Activated naive CD4-positive, alpha-beta T cell treated with Interleukin-2 at 50 U/mL for 16 hours (primary cell): Measurements from ENCODE around the gene ADAM8.

Experiments
- DNase-seq: peaks from one replicate; pipeline ENCODE4 v3.0.0-alpha.2; 2020

The ADAM8 gene

DNA sequence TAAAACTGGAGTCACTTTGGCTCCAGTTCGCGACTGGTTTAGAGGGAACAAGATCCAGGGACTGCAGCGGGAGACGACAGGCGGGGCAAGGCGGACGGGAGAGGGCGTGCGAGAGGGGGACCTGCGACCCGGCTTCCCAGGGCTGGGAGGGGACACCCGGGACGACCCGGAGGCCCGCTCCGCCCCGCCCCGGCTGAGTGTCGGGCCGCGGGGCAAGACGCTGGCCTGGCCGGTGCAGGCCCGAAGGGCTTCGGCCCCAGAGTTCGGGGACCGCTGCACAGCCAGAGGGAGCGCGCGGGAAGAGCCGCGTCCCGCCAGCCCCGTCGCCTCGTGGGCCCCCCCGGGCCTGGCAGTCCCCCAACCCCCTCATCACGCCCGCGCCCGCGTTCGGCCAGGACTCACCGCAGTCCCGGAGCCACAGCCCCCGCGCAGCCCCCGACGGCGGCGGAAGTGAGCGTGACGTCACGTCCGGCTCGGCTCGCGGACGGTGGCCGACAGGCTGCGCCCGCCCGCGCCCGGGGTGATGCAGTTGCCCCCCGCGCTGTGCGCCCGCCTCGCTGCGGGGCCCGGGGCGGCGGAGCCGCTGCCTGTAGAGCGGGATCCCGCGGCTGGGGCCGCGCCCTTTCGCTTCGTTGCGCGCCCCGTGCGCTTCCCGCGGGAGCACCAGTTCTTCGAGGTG, 31.9 kb upstream of the ADAM8 start, which contains the start of the genes TUBGCP2 and ZNF511:
TUBGCP2 (minus strand) TSS at position 452 of the 679 bp plus-strand sequence. CDS start 5,931 bp downstream, outside the sequence.
ZNF511 (plus strand) TSS at position 494 of the 679 bp plus-strand sequence; CDS start at position 524, 30 bp downstream.
- peak; percentile 92 for DNase-seq

DNA sequence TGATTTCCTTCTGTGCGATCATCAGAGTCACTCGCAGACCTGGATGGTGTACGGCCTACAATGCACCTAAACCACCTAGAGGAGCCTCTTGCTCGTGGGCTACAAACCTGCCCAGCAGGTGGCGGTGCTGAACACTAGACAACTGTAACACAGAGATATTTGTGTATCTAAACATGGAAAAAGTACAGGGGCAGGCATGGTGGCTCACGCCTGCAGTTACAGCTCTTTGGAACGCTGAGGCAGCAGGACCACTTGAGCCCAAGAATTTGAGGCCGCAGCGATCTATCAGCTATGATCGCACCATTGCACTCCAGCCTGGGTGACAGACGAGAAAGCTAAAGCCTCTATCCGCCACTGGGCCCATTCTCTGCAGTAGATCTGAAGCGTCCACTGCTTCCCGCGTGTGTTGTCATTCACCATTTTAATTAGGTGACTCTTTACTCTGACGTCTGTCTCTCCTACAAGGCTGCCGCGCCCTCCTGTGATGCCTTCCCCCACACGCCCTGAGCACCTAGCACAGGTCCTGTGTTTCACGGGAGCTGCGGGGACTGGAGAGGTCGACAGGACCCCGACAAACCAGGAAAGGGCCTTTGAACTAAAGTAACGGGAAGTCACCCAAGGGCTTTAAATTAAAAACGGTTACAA, 31.2 kb upstream of the ADAM8 start:
- peak; percentile 89 for DNase-seq

DNA sequence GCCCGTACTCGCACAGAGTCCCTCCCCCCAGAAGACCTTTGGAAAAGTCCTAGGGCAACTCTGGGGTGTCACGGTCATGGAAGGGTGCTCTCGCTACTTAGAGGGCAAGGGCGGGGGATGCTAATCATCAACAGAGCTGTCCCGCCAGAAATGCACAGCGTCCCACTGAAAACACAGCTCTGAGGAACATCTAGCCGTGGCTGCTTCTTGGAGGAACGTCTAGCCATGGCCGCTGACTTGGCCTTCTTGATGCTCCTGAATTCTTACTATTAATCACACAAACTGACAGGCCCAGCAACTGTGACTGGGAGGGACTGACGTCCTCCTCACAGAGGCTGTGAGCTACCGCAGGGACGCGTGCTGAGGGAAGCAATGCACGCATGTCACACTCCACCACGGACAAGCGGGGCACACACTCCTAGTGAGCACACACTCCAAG, 30.3 kb upstream of the ADAM8 start:
- DNase-seq: no peak

DNA sequence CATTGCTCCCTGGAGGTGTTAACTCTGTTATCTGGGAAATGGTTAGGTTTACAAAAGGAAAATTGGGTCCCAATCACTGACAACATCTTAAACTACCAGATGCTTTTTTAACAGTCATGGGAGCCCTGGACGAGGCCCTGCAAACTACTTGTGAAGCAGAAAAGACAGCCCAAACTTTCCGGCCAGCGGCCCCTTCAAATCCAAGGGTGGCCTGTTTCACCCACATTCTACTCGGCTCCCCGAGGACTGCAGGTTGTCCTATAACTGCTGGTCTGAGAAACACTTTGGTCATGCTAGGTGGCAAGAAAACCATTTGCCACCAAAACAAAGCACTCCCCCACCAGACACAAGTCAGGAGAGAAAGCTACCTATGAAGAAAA, 29.4 kb upstream of the ADAM8 start:
- no peak for DNase-seq

DNA sequence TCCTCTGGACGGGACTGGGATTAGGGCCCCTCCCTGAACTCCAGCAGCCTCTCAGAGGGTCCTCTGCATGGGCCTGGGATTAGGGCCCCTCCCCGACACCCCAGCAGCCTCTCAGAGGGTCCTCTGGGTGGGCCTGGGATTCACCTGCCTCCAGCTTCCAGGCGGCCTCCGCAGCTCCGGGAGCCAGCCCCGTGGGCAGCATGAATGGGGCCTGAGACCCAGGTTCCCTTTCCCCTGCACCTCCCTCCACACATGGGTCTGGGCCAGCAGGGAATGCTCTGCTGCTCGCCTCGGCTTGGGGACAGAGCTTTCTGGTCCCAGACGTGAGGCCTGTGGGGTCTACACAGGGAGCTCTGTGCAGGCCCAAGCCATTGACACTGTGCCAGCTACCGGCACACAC, 26.5 kb upstream of the ADAM8 start:
- DNase-seq: no peak

DNA sequence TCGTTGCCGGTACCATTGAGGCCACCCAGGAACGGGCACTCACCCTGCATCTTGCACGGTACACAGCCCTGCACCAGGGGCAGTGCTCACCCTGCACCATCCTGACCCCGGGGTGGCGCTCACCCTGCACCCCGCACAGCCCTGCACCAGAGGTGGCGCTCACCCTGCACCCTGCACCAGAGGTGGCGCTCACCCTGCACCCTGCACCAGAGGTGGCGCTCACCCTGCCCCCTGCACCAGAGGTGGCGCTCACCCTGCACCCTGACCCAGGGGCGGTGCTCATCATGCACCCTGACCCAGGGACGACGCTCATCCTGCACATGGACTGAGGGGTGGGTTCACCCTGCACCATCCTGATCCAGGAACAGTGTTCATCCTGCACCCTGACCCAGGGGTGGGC, 25.6 kb upstream of the ADAM8 start:
- DNase-seq: no peak

DNA sequence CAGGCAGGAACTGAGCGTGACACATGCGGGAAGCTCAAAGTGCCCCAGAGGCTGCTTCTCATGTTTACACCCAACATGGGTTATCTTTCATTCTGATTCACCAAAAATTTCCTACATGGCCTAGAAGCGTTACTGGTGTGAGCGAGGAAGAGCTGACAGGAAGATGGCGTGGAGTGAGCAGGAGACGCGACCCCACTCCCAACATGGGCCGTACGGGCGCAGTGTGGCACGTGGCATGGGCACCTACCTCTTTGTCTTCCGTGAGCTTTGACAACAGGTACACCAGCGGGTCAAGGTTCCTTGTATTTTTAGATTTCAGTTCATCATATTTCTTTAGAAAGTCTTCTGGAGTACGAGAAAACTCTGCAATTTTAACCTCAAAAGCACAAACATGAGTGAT, 23.1 kb upstream of the ADAM8 start:
- DNase-seq: no peak

DNA sequence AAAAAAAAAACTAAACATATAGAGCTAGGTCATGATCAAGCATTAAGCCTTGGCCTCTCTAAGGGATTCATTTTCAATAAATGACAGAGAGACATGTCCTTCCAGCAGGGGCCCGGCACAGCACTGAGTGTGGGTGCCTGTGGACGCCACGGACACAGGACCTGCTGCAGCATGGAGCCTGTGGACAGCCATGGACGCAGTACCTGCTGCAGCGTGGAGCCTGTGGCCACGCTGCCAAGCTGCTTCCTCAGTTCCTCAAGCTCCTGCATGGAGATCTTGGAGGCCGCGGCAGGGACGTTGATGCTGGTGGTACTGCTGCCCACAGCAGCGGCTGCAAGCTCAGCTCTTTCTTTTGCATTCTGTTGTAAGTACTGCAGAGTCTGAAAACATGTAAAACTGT, 22.6 kb upstream of the ADAM8 start:
- no peak for DNase-seq

DNA sequence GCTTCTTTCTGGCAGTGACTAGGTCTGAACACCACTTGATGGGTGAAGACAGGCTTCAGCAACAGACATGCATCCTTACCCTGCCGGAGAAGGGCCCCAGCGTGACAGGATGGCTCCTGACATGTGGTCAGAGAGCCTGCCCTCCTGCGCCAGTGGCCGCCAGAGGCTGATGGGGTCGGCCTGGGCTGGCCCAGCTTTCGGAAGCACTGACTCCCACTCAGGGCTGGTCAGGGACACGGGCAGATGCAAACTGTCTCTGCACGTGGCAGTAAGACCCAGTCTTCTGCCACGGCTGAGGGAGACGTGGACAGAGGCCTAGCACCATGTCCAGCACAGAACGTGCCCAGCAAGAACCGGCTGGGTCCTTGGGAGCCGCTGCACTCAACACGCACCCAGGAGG, 21.8 kb upstream of the ADAM8 start:
- DNase-seq: no peak

DNA sequence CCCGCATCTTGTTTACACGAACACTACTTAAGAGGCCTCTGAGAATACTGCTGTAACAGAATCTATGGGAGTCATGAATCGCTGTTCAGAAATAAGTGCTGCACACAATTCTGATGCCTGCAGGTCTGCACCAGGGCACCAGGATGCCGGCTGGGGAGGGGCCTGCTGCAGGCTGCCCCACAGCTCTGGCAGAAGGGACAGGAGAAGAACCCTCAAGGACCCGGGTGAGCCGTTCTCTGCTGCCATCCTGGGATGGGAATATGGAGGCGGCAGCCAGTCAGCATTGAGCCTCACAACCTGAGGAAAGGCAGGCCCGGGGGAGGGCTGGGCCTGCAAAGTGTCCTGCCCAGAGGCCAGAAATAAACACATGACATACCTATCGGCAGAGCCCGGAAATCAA, 20.8 kb upstream of the ADAM8 start:
- DNase-seq: no peak

DNA sequence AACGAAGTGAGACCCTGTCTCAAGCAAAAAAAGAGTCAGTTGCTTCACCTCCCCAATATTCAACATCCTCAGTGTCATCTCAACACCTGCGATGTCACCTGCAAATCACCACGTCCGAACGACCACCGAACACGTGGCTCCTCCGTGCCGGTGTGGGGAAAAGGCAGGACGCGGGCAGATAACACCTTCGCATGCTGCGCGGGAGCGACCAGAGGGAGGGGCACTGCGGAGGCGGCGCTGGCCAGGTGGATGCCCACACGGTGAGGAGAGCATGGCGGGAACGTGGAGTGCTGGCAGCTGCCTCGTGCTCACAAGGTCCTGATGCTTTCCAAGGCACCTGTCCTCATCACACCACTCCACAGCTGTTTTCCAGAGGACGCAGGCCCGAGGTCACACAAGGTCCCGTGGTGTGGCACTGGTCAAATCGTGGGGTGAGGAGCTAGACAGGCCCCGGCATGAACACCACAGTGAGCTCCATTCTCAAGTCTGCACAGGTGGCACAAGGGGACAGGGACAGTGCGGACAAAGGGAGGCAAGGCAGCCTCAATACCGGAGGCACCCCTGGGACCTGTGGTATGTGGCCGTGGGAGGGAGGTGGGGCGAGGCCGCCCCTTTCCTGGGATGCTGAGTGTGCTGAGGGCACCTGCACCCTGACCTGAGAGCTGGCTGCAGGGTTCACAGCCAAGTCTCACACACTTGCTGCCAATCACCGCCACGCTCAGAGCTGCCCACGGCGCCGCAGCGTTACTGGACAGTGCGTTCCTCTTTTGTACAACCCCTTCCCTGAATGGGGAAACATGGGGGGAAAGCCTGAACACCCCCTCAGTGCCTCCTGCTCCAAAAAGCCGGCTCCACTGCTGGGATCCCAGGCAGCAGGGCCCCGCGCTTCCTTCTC, 19.0 kb upstream of the ADAM8 start:
- DNase-seq: no peak

DNA sequence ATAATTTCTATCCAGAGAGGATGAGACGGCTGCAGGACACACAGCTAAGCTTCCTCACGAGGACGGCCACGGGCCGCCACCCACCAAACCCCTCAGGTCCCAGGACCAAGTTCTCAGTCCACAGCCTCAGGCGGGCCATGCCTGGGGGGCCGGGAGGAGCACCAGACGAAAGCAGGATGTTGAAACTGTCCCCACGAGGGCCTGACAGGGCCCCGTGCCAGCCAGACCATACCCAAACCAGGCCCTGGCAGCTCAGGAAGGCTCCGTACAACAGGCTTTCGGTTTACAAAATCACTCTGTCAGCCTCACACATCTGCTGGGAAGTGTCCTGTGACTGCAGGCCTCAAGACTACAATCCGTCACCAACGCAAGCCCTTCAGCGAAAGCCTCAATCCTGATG, 17.5 kb upstream of the ADAM8 start:
- DNase-seq: no peak

DNA sequence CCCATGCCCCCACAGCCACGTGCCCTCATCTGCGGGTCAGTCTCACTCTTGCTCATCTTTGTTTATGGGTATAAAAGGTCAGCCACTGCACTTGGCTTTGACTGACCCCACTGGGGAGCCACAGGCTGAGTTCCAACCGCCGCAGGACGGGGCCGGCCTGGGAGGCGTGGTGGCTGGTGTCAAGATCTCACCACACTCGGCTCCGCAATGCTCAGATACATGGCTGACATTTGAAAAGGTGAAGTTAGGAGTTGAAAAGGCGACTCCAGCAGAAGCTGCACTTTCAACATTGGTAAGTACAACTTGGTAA, 17.1 kb upstream of the ADAM8 start:
- DNase-seq: no peak

DNA sequence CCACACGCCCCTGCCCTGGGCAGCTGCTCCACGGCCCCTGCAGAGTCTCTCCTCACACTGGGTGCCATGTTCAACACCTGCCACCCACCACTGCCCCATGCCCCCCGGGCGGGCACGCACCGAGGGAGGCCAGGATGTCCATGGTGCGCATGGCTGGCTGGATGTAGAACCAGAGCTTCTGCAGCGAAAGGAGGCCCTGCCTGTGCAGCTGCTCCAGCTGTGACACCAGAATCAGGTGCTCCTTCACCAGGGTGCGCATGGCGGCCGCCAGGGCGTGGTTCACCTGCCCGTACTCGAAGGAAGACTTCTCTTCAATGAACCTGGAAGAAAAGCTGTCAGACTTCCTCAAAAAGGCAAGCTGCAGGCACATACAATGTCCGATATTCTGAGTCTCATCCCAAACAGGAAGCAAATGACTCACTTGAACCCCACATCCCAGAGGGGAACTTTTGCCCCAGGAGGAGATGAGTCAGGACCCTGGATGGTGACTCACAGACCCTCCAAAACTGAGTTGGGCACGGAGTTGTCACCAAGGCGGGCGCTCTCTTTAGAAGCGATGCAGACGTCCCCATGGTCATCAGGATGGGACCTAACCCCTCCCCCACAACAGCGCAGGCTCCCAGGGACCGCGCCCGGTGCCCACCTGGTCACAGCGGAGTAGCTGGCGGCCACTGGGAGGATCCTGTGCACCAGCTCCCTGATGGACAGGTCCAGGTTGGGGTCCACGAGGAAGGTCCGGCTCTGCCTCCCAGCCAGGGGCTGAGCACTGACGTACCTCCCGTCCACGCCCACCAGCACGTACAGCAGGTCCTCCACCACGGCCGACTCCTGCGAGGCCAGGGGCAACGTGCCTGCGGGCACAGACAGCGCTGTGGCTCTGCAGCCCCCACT, 16.5 kb upstream of the ADAM8 start:
- no peak for DNase-seq

DNA sequence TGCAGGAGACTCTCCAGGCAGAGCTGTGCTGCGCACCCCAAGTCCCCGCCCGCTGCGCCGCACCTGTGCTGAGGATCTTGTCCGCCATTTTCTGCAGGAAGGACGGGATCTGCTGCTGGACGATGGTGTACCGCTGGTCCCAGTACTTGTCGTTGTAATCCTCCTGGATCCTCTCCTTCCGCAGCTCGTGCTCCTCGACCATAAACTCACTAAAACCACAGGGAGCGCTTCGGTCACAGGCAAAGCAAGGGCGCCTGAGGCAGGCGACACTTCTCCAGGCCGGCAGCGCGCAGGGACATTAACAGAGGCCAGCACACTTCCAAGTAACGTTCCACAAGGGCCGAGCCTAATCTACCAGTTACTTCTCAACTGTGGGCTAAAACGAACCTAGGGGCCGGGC, 13.1 kb upstream of the ADAM8 start:
- DNase-seq: no peak

DNA sequence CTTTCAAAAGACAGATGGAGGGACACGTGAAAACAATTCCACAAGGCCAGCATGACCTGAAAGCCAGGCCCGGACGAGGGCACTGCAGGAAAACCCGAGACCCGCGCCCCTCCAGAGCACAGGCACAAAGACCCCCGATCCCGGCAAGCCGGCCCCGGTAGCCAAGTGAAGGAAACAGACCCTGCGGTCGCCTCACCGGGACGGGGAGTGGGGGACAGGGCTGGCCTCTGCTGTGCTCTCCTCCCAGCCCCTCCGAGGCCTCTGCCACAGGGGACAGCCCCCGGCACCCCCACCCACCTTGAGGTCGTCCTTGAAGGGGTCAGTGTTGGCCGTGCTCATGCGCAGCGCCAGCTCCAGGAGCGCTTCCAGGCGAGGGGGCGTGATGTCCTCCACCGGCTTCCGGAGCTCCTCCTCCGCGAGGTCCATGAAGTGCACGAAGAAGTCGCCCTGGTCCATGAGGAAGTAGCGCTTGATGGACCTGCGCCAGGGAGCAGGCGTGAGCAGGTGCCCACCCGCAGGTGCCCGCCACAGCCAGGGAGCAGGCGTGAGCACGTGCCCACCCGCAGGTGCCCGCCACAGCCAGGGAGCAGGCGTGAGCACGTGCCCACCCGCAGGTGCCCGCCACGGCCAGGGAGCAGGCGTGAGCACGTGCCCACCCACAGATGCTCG, 11.3 kb upstream of the ADAM8 start:
- DNase-seq: no peak

DNA sequence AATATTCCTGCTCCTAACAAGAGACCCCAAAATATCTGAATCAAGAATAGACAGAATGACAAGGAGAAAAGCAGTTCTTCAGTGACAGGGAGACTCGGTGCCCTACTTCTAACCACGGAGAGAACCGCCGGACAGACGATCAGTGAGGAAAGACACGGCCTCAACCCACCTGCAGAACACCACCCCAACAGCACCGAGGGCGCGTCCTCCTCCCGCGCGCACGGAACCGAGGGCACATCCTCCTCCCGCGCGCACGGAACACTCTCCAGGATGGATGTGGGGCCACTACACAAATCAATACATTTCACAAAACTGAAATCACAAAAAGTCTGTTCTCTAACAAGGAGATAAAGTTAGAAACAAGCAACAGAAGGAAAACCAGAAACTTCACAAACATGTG, 9.7 kb upstream of the ADAM8 start:
- DNase-seq: no peak

DNA sequence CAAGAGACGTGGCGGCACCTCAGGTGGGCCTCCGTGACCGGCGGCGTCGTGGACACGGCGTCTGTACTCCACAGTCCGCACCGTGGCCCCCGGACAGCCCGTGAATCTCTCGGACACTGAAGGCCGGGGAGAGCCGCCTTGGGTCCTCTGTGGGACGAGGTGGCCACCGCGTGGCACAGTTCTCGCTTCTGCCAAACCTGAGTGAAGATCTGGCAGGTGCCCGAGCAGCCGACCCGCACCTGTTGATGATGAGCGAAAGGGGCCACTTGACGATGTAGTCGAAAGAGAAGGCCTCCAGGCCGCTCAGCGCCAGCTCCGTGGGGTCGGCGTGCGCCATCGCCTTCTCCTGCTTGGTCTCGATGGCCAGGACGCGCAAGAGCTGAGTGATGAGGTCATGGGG, 8.5 kb upstream of the ADAM8 start:
- DNase-seq: no peak

DNA sequence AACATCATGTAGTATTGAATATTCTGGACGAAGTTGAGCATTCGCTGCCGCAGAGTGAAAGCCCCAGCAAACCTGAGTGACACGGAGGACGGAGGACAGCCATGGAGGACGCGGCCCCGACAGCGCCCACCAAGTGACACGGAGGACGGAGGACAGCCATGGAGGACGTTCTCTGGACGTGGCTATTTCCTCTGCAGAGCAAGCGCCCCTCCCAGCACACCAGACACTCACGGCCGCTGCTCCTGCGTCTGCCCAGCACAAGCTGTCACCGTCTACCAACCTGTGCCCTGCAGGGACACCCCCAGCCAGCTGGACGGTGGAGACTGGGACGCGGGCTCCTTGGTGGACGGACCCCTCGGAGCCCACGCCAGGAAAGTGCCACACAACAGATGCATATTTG, 7.3 kb upstream of the ADAM8 start:
- no peak for DNase-seq

DNA sequence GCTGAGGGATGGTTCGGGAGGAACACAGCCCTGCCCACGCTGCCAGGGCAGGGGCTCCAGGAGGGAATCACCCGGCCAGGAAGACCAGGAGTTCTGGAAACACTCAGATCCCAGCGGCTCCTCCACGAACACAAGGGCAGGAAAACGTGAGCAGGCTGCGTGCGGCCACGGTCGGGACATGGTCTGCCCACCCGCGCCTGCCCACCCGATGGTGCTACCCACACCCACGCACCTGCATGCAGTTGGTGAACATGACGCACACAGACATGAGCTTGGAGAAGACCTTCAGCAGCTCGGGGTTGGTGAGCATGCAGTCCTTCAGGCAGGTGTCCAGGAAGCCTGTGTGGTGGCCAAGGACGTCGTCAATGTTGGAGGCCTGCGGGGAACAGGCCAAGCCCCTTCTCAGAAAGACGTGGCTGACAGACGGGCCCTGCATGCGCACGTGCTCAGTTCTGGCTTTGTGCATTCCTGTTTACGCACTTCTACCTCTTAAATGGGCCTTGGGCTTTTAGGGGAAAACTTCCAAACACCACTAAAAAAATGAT, 6.2 kb upstream of the ADAM8 start:
- DNase-seq: no peak

DNA sequence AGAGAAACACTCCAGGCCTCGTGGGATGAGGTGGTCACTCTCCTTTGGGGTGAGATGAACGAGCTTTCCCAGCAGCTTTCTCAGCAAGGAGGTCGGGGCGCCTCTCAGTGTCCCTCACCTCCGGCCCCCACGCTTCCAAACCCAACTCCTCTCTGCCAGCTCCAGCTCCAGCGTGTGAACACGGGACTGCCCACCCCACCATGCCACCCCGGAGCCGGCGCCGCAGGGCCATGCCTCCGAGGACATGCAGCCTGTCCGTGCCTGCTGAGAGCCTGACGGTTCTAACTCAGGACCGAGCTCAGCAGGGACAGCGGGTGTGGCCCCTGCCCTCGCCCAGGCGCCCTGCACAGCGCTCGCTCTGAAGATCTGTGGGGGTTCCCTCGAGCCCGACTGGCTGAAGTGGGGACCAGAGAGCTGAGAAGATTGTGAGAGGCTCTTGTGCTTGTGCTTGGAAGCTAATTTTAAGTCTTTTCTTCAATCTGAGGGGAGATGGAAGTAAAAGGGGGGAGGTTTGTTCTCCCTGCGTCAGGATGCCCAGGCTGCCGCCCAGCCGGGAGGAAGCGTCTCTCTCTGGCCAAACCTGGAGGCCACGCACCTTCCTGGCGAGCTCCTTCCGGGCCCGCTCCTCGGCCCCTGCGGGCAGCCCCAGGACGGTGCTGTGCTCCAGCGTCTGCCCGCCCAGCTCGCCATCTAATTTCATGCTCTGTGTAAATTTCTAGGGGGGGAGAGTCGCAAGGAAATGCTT, 5.1 kb upstream of the ADAM8 start:
- DNase-seq: no peak
